Neuronal stem cell (in vitro differentiated cells): ENCODE measurements around the gene ANKS1B.
"Not testable (repeated sequence)": the region's sequence is repeated elsewhere in the genome, so short reads cannot be mapped to it uniquely, and the experiment has no call there.

ENCODE experiments used
- DNase-seq: peaks from one replicate; pipeline ENCODE4 v3.0.0-alpha.2; 2013; ENCODE audit warnings: low spot score
- H2AFZ ChIP-seq: one replicate; pipeline ENCODE4 v1.6.1; 2013; ENCODE audit warnings: mild to moderate bottlenecking, low read length, inconsistent platforms
- H2AK5ac ChIP-seq: 2 replicates; pipeline ENCODE4 v1.6.1; 2013; ENCODE audit warnings: low read depth, mild to moderate bottlenecking, inconsistent platforms, low read length, moderate library complexity, mixed read lengths
- H2BK120ac ChIP-seq: 2 replicates; pipeline ENCODE4 v1.6.1; 2013; ENCODE audit warnings: low read depth, mild to moderate bottlenecking, inconsistent platforms, low read length, moderate library complexity, mixed read lengths
- H2BK12ac ChIP-seq: one replicate; pipeline ENCODE4 v1.6.1; 2013; ENCODE audit warnings: low read length, inconsistent platforms
- H2BK15ac ChIP-seq: 2 replicates; pipeline ENCODE4 v1.6.1; 2013; ENCODE audit warnings: mild to moderate bottlenecking, low read length, inconsistent platforms, mixed read lengths
- H2BK5ac ChIP-seq: one replicate; pipeline ENCODE4 v1.6.1; 2013; ENCODE audit warnings: inconsistent platforms, mild to moderate bottlenecking, low read length, moderate library complexity
- H3K14ac ChIP-seq: one replicate; pipeline ENCODE4 v1.6.1; 2013; ENCODE audit warnings: low read length, inconsistent platforms
- H3K18ac ChIP-seq: 2 replicates; pipeline ENCODE4 v1.6.1; 2013; ENCODE audit warnings: low read length, inconsistent platforms
- H3K23ac ChIP-seq: 2 replicates; pipeline ENCODE4 v1.6.1; 2013; ENCODE audit warnings: low read depth, mild to moderate bottlenecking, mixed read lengths, low read length, inconsistent platforms; ENCODE audit not compliant: poor library complexity
- H3K27ac ChIP-seq: replicated peaks from 3 replicates; pipeline ENCODE4 v1.5.1; 2013; ENCODE audit warnings: low read length, inconsistent platforms
- H3K27me3 ChIP-seq, 3 experiments: 2 replicates each; pipeline ENCODE4 v1.6.1; 2013; ENCODE audit warnings: low read length in 3 of 3, mild to moderate bottlenecking in 2 of 3, inconsistent platforms in 1 of 3, low read depth in 1 of 3, mixed read lengths in 1 of 3, moderate library complexity in 1 of 3; ENCODE audit not compliant: control insufficient read depth in 3 of 3, insufficient read depth in 3 of 3
- H3K36me3 ChIP-seq, 2 donors: replicated peaks in 1 of 2; 2 replicates each; pipeline ENCODE4 v1.6.1; 2013; ENCODE audit warnings: low read length in 2 of 2; ENCODE audit not compliant: control insufficient read depth in 2 of 2, insufficient read depth in 2 of 2
- H3K4ac ChIP-seq: 2 replicates; pipeline ENCODE4 v1.6.1; 2013; ENCODE audit warnings: inconsistent platforms, mild to moderate bottlenecking, low read length, moderate library complexity
- H3K4me1 ChIP-seq, 2 donors: 1 replicate in 1 of 2; 2 replicates in 1 of 2; pipeline ENCODE4 v1.6.1; 2013; ENCODE audit warnings: low read length in 2 of 2, low read depth in 1 of 2; ENCODE audit not compliant: control insufficient read depth in 2 of 2, insufficient read depth in 1 of 2
- H3K4me2 ChIP-seq: one replicate; pipeline ENCODE4 v1.6.1; 2013; ENCODE audit warnings: mild to moderate bottlenecking, low read length, inconsistent platforms; ENCODE audit not compliant: insufficient read depth, poor library complexity, severe bottlenecking
- H3K4me3 ChIP-seq, 2 donors: 2 replicates each; pipeline ENCODE4 v1.5.1; 2013; ENCODE audit warnings: low read length in 2 of 2, mild to moderate bottlenecking in 2 of 2, inconsistent platforms in 1 of 2, moderate library complexity in 1 of 2
- H3K79me1 ChIP-seq: one replicate; pipeline ENCODE4 v1.6.1; 2013; ENCODE audit warnings: low read depth, mild to moderate bottlenecking, inconsistent platforms, low read length, moderate library complexity
- H3K9ac ChIP-seq: one replicate; pipeline ENCODE4 v1.6.1; 2013; ENCODE audit warnings: mild to moderate bottlenecking, low read depth, low read length, inconsistent platforms; ENCODE audit not compliant: poor library complexity
- H3K9me3 ChIP-seq, 2 donors: replicated peaks in 1 of 2; 2 replicates each; pipeline versions ENCODE3 to v1.6.1; 2013; ENCODE audit warnings: low read length in 2 of 2, mild to moderate bottlenecking in 2 of 2, inconsistent platforms in 1 of 2, low read depth in 1 of 2, mixed read lengths in 1 of 2, moderate library complexity in 1 of 2; ENCODE audit not compliant: control insufficient read depth in 2 of 2, insufficient read depth in 1 of 2
- H4K8ac ChIP-seq: one replicate; pipeline ENCODE4 v1.6.1; 2013; ENCODE audit warnings: low read depth, mild to moderate bottlenecking, inconsistent platforms, low read length, moderate library complexity
- H4K91ac ChIP-seq: one replicate; pipeline ENCODE4 v1.6.1; 2013; ENCODE audit warnings: low read length, low read depth, mild to moderate bottlenecking, inconsistent platforms; ENCODE audit not compliant: poor library complexity
- WGBS, 2 donors: extraction: QIAGEN DNeasy Blood & Tissue Kit; methylation state at CpG; one replicate each; pipeline ENCODE4 v1.1.7; 2013; ENCODE audit warnings: missing lambda C conversion rate in 2 of 2, mixed read lengths in 1 of 2; ENCODE audit not compliant: insufficient read length in 2 of 2, insufficient replicate concordance in 1 of 2; ENCODE audit errors: extremely low coverage in 2 of 2; 5-methylcytosine and 5-hydroxymethylcytosine counted together

The ANKS1B gene

DNA sequence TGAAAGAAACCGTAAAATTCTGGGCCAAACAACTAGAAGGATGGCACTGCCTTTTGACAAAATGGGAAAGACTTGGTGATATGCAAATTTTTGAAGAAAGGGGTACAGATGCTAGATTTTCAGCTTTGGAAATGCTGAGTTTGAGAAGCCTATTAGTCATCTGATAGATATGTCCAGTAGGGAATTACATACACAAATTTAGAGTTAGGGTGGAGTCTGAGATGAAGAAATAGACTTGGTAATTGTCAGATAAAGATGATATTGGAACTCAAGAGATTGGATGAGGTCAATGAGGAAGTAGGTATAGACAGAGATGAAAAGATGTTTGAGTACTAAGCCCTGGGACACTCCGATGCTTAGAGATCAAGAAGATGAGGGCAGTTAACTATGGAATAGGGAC is 184.1 kb downstream of the ANKS1B start:
- Histone ChIP-seq H3K27me3 (no peaks in the 10 kb centered on the region), H4K8ac (no peak overlapping the region)
- no CpG with 5 or more reads among the region's 2 CpGs for WGBS, 2 donors

GRCh38 chr12:99797931-99798330 is 186.8 kb downstream of the ANKS1B start:
- H3K23ac ChIP-seq, DNase-seq, H2BK5ac ChIP-seq, H3K4me3 ChIP-seq, H3K27ac ChIP-seq, H3K27me3 ChIP-seq, H3K4ac ChIP-seq, H2BK15ac ChIP-seq, H3K4me1 ChIP-seq, H3K9me3 ChIP-seq, H3K9ac ChIP-seq, H2BK120ac ChIP-seq, H2BK12ac ChIP-seq, H3K36me3 ChIP-seq, H2AK5ac ChIP-seq, H2AFZ ChIP-seq, H3K18ac ChIP-seq, H3K14ac ChIP-seq, H4K91ac ChIP-seq, H3K4me2 ChIP-seq, H4K8ac ChIP-seq, H3K79me1 ChIP-seq: not testable (repeated sequence)
- WGBS, 2 donors: no CpG with 5 or more reads among the region's 4 CpGs

More for the DNA sequence above, 184.1 kb downstream of the ANKS1B start:
- no peak overlapping the region for H2BK15ac ChIP-seq
- no peak overlapping the region for H3K4ac ChIP-seq
- H3K27ac ChIP-seq: no peak overlapping the region
- no peaks in the 10 kb centered on the region for H3K9me3 ChIP-seq
- no peak overlapping the region for H2AFZ ChIP-seq
- no peak overlapping the region for H3K4me2 ChIP-seq
- no peak for DNase-seq
- H3K18ac ChIP-seq: no peak overlapping the region
- no peaks in the 10 kb centered on the region for H3K4me1 ChIP-seq
- H3K14ac ChIP-seq: no peak overlapping the region
- no peak overlapping the region for H2BK5ac ChIP-seq
- H2AK5ac ChIP-seq: no peak overlapping the region
- H2BK12ac ChIP-seq: no peak overlapping the region
- no peaks in the 10 kb centered on the region for H3K79me1 ChIP-seq
- no peak overlapping the region for H2BK120ac ChIP-seq
- H3K4me3 ChIP-seq: no peak overlapping the region
- H3K9ac ChIP-seq: no peak overlapping the region
- no peak overlapping the region for H4K91ac ChIP-seq
- H3K36me3 ChIP-seq: no peaks in the 10 kb centered on the region
- H3K23ac ChIP-seq: no peak overlapping the region

- H2BK12ac ChIP-seq: no peak overlapping the region
These were observed 201.3 kb downstream of the ANKS1B start for GRCh38 chr12:99783421-99783820.

GRCh38 chr12:99772274-99772673 is 212.5 kb downstream of the ANKS1B start:
- no peaks in the 10 kb centered on the region for H3K27me3 ChIP-seq
- no peaks in the 10 kb centered on the region for H3K9me3 ChIP-seq
- H4K8ac ChIP-seq: no peak overlapping the region
- no peaks in the 10 kb centered on the region for H3K4me1 ChIP-seq
- no peak overlapping the region for H3K4ac ChIP-seq
- H3K27ac ChIP-seq: no peak overlapping the region
- no peak overlapping the region for H4K91ac ChIP-seq
- no peak overlapping the region for H3K4me2 ChIP-seq
- H3K4me3 ChIP-seq: no peak overlapping the region
- H3K79me1 ChIP-seq: no peaks in the 10 kb centered on the region
- H3K9ac ChIP-seq: no peak overlapping the region
- no peak overlapping the region for H2AFZ ChIP-seq
- no peak overlapping the region for H2AK5ac ChIP-seq
- no peak for DNase-seq
- H2BK15ac ChIP-seq: no peak overlapping the region
- no peak overlapping the region for H2BK12ac ChIP-seq
- H3K18ac ChIP-seq: no peak overlapping the region
- H2BK120ac ChIP-seq: no peak overlapping the region
- no peaks in the 10 kb centered on the region for H3K36me3 ChIP-seq
- WGBS, 2 donors: no CpG with 5 or more reads among the region's 3 CpGs
- no peak overlapping the region for H3K23ac ChIP-seq
- no peak overlapping the region for H2BK5ac ChIP-seq
- H3K14ac ChIP-seq: no peak overlapping the region

More at GRCh38 chr12:99783421-99783820, 201.3 kb downstream of the ANKS1B start:
- Histone ChIP-seq H2BK120ac (no peak overlapping the region), H3K9ac (no peak overlapping the region), H3K9me3 (no peaks in the 10 kb centered on the region), H2AK5ac (no peak overlapping the region), H3K14ac (no peak overlapping the region), H3K4me3 (no peak overlapping the region), H3K79me1 (no peaks in the 10 kb centered on the region), H4K8ac (no peak overlapping the region), H3K23ac (no peak overlapping the region), H3K27me3 (no peaks in the 10 kb centered on the region), H3K4ac (no peak overlapping the region), H2AFZ (no peak overlapping the region), H3K4me1 (no peaks in the 10 kb centered on the region), H2BK5ac (no peak overlapping the region), H3K27ac (no peak overlapping the region), H3K4me2 (no peak overlapping the region), H4K91ac (no peak overlapping the region), H2BK15ac (no peak overlapping the region), H3K18ac (no peak overlapping the region), H3K36me3 (no peaks in the 10 kb centered on the region)
- WGBS, 2 donors: no CpG with 5 or more reads among the region's 3 CpGs
- DNase-seq: no peak
